Duodenal mucosa (tissue), 2 donors: ENCODE measurements around the gene CTNNA1.
"Not testable (repeated sequence)": the region's sequence is repeated elsewhere in the genome, so short reads cannot be mapped to it uniquely, and the experiment has no call there.

Experiments used
- H3K27ac ChIP-seq: one replicate; pipeline ENCODE4 v1.7.0; 2013; ENCODE audit warnings: low read depth, low read length
- H3K27me3 ChIP-seq, 2 donors: one replicate each; pipeline ENCODE4 v1.7.0; 2013; ENCODE audit warnings: low read length in 2 of 2, control low read depth in 1 of 2; ENCODE audit not compliant: insufficient read depth in 2 of 2, control insufficient read depth in 1 of 2
- H3K36me3 ChIP-seq, 2 donors: one replicate each; pipeline ENCODE4 v1.7.0; 2013; ENCODE audit warnings: low read length in 2 of 2, control low read depth in 1 of 2; ENCODE audit not compliant: insufficient read depth in 2 of 2, control insufficient read depth in 1 of 2
- H3K4me1 ChIP-seq, 2 donors: one replicate each; pipeline ENCODE4 v1.7.0; 2013; ENCODE audit warnings: low read length in 2 of 2, control low read depth in 1 of 2; ENCODE audit not compliant: insufficient read depth in 2 of 2, control insufficient read depth in 1 of 2
- H3K4me3 ChIP-seq, 2 donors: one replicate each; pipeline ENCODE4 v1.7.0; 2013; ENCODE audit warnings: low read length in 2 of 2, low read depth in 1 of 2
- H3K9ac ChIP-seq, 2 donors: one replicate each; pipeline ENCODE4 v1.7.0; 2013; ENCODE audit warnings: low read length in 2 of 2, low read depth in 1 of 2
- H3K9me3 ChIP-seq, 2 donors: one replicate each; pipeline ENCODE4 v1.7.0; 2013; ENCODE audit warnings: low read length in 2 of 2, control low read depth in 1 of 2; ENCODE audit not compliant: control insufficient read depth in 1 of 2

CTNNA1 gene

GRCh38 chr5:138738399-138738798 lies 14.8 kb upstream of the CTNNA1 start:
- Histone ChIP-seq H3K9me3 (no peaks in the 10 kb centered on the region), H3K4me1 (peaks cover 5 to 6% of the 10 kb centered on the region in 2 donors), H3K27me3 (no peaks in the 10 kb centered on the region), H3K36me3 (no peaks in the 10 kb centered on the region), H3K4me3 (no peak overlapping the region), H3K9ac (no peak overlapping the region), H3K27ac (no peak overlapping the region)

- Histone ChIP-seq H3K36me3 (no peaks in the 10 kb centered on the region), H3K4me1 (peaks cover 5 to 6% of the 10 kb centered on the region in 2 donors), H3K9me3 (no peaks in the 10 kb centered on the region), H3K27me3 (no peaks in the 10 kb centered on the region), H3K4me3 (no peak overlapping the region), H3K27ac (no peak overlapping the region), H3K9ac (no peak overlapping the region)
Observed at GRCh38 chr5:138739938-138740337, 13.3 kb upstream of the CTNNA1 start.

- Histone ChIP-seq H3K4me3 (no peak overlapping the region), H3K4me1 (peaks cover 5 to 6% of the 10 kb centered on the region in 2 donors)
Observed at GRCh38 chr5:138743484-138743883, 9.7 kb upstream of the CTNNA1 start.

GRCh38 chr5:138745268-138745667 lies 8.0 kb upstream of the CTNNA1 start:
- Histone ChIP-seq H3K27ac (no peak overlapping the region), H3K36me3 (no peaks in the 10 kb centered on the region), H3K9me3 (no peaks in the 10 kb centered on the region), H3K4me3 (no peak overlapping the region), H3K27me3 (no peaks in the 10 kb centered on the region), H3K9ac (no peak overlapping the region), H3K4me1 (peaks cover 5 to 6% of the 10 kb centered on the region in 2 donors)

More at GRCh38 chr5:138743484-138743883, 9.7 kb upstream of the CTNNA1 start:
- Histone ChIP-seq H3K9ac (no peak overlapping the region), H3K27me3 (no peaks in the 10 kb centered on the region), H3K27ac (no peak overlapping the region), H3K36me3 (no peaks in the 10 kb centered on the region), H3K9me3 (no peaks in the 10 kb centered on the region)

GRCh38 chr5:138748630-138749081 lies 4.6 kb upstream of the CTNNA1 start:
- Histone ChIP-seq H3K9ac (no peak overlapping the region), H3K9me3 (no peaks in the 10 kb centered on the region), H3K27me3 (no peaks in the 10 kb centered on the region), H3K4me3 (no peak overlapping the region), H3K27ac (no peak overlapping the region), H3K36me3 (no peaks in the 10 kb centered on the region), H3K4me1 (peaks cover 0 to 3% of the 10 kb centered on the region in 2 donors)

- H3K4me1 ChIP-seq, result peaks cover 13 to 14% of the 10 kb centered on the region in 2 donors
- not testable (repeated sequence) for H3K27me3 ChIP-seq, H3K9ac ChIP-seq, H3K4me3 ChIP-seq, H3K27ac ChIP-seq, H3K9me3 ChIP-seq, H3K36me3 ChIP-seq
Observed at GRCh38 chr5:138751344-138751743, 1.9 kb upstream of the CTNNA1 start.

- peak overlapping the region; percentile 62 to 75 for H3K4me3 ChIP-seq
- no peaks in the 10 kb centered on the region for H3K9me3 ChIP-seq
- no peaks in the 10 kb centered on the region for H3K36me3 ChIP-seq
- H3K27ac ChIP-seq, result peak overlapping the region; percentile 79
- H3K9ac ChIP-seq, result peak overlapping the region; percentile 69 to 71
- no peaks in the 10 kb centered on the region for H3K27me3 ChIP-seq
- peaks cover 17 to 23% of the 10 kb centered on the region in 2 donors for H3K4me1 ChIP-seq
Observed at GRCh38 chr5:138752341-138752950, 779 bp upstream of the CTNNA1 start.

GRCh38 chr5:138753794-138754698 lies 821 bp downstream of the CTNNA1 start:
- peaks cover 0 to 7% of the 10 kb centered on the region in 2 donors for H3K36me3 ChIP-seq
- peak overlapping the region; percentile 74 to 82 for H3K4me3 ChIP-seq
- peaks cover 19 to 23% of the 10 kb centered on the region in 2 donors for H3K4me1 ChIP-seq
- no peaks in the 10 kb centered on the region for H3K9me3 ChIP-seq
- H3K9ac ChIP-seq, result peak overlapping the region; percentile 69 to 71
- no peaks in the 10 kb centered on the region for H3K27me3 ChIP-seq
- H3K27ac ChIP-seq, result peak overlapping the region; percentile 96

- H3K4me1 ChIP-seq, result peaks cover 23% of the 10 kb centered on the region in 2 donors
- peak overlapping the region in 1 of 2 donors; percentile 71 for H3K9ac ChIP-seq
- no peaks in the 10 kb centered on the region for H3K9me3 ChIP-seq
- peaks cover 4 to 10% of the 10 kb centered on the region in 2 donors for H3K36me3 ChIP-seq
- H3K27ac ChIP-seq, result peak overlapping the region; percentile 46
- no peaks in the 10 kb centered on the region for H3K27me3 ChIP-seq
- peak overlapping the region; percentile 74 to 82 for H3K4me3 ChIP-seq
Observed at GRCh38 chr5:138754699-138755057, 1.5 kb downstream of the CTNNA1 start.

GRCh38 chr5:138755084-138755748 lies 2.0 kb downstream of the CTNNA1 start:
- H3K4me3 ChIP-seq, result peak overlapping the region; percentile 74 to 82
- no peaks in the 10 kb centered on the region for H3K9me3 ChIP-seq
- no peak overlapping the region for H3K27ac ChIP-seq
- no peaks in the 10 kb centered on the region for H3K27me3 ChIP-seq
- H3K9ac ChIP-seq, result peak overlapping the region in 1 of 2 donors; percentile 71
- H3K4me1 ChIP-seq, result peaks cover 23% of the 10 kb centered on the region in 2 donors
- peaks cover 4 to 10% of the 10 kb centered on the region in 2 donors for H3K36me3 ChIP-seq
